ENCODE results near the gene CRYBG3. TPM values are rescaled to one million over a fixed set of nuclear protein-coding genes. Genes with fewer than 3 reads are reported as not detected.

Gene CRYBG3
- total RNA-seq, 1 donor: 23.9 TPM

DNA sequence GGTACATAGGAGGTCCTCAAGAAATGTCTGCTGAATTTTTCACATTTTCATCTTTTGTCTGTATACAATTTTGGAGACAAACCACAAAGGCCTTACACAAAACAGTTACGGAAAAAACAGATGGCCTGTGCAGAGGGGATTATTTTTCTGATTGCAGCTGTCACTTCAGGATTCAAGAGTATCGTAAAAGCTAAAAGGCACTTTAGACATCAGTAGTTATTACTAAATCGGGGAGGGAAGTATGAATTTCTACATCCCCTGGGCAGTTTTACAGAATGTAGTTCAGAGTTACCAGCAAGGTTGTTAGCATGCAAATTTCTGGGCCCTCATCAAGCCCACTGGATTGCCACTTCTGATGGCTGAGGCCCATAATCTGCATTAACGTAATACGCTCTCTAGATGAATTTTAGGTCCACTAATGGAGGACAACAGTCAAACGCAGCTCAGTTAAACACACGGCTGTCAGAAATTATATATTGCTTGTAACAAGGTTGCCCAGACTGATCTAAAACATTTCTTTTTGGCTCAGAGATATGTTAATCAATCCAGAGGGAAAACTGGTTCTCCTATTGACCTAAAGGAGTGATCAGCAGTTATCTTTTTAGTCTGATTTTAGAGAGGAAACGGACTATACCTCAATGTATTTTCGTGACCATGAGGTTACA, 149.3 kb downstream of the CRYBG3 start:
- H3K4me3 ChIP-seq (ENCODE audit: low read depth, low read length): peak overlapping the region; percentile 75
- DNase-seq (ENCODE audit: low read depth): no peak
- TF ChIP-seq, protein P1, sequence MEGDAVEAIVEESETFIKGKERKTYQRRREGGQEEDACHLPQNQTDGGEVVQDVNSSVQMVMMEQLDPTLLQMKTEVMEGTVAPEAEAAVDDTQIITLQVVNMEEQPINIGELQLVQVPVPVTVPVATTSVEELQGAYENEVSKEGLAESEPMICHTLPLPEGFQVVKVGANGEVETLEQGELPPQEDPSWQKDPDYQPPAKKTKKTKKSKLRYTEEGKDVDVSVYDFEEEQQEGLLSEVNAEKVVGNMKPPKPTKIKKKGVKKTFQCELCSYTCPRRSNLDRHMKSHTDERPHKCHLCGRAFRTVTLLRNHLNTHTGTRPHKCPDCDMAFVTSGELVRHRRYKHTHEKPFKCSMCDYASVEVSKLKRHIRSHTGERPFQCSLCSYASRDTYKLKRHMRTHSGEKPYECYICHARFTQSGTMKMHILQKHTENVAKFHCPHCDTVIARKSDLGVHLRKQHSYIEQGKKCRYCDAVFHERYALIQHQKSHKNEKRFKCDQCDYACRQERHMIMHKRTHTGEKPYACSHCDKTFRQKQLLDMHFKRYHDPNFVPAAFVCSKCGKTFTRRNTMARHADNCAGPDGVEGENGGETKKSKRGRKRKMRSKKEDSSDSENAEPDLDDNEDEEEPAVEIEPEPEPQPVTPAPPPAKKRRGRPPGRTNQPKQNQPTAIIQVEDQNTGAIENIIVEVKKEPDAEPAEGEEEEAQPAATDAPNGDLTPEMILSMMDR (IDR thresholded peaks at IDR 0.05; ENCODE audit: insufficient read depth, low read length): no peak

DNA sequence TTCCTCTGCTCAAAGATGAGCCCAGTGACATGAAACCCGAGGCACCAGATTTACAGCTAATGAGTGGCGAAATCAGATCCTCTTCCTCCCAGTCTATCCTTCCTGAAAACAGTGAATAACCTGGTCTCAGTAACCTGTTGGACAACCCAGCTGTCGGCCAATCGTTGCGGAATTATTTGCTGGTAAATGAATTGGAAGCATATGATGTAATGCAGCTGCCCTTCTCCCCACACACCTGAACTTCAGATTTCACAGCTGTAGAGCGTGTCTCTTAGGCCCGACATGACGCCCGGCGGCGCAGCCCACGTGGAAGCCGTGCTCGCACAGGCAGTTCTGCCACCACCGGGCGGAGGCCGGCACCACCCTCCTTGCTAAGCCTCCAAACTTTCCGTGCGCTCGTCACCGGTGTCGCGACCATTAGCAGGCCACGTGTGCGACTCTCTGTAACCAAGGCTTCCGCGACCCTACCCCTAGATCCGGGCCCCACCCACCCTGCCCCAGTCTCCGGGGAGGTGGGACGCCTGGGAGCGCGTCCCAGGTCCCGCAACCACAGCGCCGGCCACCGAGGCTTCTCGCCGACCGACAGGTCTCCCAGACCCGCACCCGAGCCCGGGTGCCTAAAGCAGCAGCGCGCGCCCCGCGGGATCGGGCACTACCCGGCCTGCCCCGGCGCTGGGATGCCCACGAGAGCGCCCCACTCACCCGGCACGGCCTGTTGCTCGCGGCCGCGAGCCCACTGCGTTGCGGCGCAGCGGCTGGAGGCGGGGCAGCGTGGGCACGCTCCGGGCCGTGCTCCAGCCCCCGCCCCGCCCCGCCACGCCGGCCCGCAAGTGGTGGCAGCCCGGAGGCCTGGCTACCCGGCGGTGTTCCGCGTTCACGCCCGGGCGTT, 150.1 kb downstream of the CRYBG3 start, which contains the start of gene RIOX2:
Gene RIOX2 (minus strand): TSS at position 753 of the 889 bp plus-strand sequence. CDS start 4,838 bp downstream, outside the sequence.
- DNase-seq (ENCODE audit: low read depth): peak; percentile 53
- H3K4me3 ChIP-seq (ENCODE audit: low read depth, low read length): peak within 1 kb of the TSS; percentile 75
- TF ChIP-seq, protein P1 (IDR thresholded peaks at IDR 0.05; ENCODE audit: insufficient read depth, low read length): peak; percentile 14

DNA sequence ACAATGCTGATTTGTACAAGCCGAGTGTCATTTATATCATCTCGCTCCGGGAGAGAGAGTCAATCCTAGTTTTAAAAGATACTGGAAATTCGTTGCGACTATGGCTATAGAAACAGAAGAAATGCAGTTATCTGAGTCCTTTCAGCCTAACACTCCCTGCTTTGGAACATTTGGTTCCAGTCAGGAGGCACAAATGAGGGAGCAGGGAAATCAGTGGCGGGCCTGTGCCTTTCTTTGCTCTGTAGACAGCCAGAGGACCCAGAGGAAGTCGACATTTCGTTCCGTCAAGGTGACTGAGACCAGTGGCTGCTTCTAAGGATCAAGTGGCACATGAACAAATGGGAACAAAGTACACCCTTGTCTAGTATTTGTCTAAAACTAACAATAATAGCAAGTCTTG, 151.2 kb downstream of the CRYBG3 start:
- DNase-seq (ENCODE audit: low read depth): no peak
- peak overlapping the region; percentile 75 for H3K4me3 ChIP-seq (ENCODE audit: low read depth, low read length)
- TF ChIP-seq, protein P1 (IDR thresholded peaks at IDR 0.05; ENCODE audit: insufficient read depth, low read length): no peak

DNA sequence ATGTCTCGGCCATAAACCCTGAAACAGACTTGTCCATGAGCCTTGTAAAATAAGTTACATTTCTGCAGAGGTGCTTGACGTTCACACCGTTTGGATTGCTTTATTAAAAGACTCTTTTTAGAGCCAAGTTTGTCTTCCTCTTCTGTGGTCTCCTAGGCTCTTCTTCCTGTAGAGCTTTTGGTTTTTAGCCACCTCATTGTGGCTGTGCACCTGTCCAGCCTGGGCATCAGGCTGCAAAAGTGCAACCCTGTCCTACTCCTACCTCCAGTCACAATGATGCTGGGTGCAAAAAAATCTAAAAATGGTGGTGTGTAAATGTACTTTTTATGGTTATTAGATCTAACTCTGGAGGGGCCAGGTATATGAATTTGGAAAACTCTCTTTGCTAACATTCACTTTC, 153.2 kb downstream of the CRYBG3 start:
- TF ChIP-seq, protein P1 (IDR thresholded peaks at IDR 0.05; ENCODE audit: insufficient read depth, low read length): no peak
- DNase-seq (ENCODE audit: low read depth): no peak
- no peak overlapping the region for H3K4me3 ChIP-seq (ENCODE audit: low read depth, low read length)

DNA sequence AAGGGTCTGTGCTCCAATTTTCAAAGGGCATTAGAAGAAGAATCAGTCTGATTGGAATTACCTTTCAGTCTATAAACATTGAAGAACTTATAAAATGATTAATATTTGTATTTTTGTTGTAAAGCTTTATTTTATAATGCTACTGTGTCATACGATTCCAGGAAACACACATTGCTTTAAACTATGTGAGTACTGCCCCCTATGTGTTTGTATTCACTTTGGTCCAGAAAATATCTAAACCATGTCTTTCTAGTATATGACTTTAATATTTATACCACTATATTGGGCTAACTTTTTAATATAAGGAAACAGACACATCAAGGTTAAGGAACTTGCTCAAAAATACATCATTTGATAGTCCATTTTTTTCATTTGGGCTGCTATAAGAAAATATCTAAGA, 153.7 kb downstream of the CRYBG3 start:
- TF ChIP-seq, protein P1 (IDR thresholded peaks at IDR 0.05; ENCODE audit: insufficient read depth, low read length): peak; percentile 25
- no peak for DNase-seq (ENCODE audit: low read depth)
- H3K4me3 ChIP-seq (ENCODE audit: low read depth, low read length): no peak overlapping the region

DNA sequence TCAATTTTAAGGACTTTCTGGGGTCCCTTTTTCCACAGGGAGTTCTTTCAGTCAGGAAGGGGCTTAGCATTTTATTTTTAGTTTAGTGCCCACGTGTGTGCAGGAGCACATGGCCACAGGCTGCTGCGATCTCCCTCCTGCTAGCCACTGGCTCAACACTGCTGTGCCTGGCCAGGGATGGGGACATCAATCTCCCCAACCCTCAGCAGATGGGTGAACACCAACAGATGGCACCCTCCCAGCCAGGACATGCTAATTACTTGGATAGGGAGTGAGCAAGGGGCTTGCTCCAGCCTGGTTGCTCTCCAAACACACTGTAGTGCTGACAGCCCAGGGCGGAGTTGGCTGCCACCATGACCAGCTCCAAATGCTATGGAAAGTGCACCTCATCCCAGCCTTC, 157.8 kb downstream of the CRYBG3 start:
- TF ChIP-seq, protein P1 (IDR thresholded peaks at IDR 0.05; ENCODE audit: insufficient read depth, low read length): no peak
- no peak overlapping the region for H3K4me3 ChIP-seq (ENCODE audit: low read depth, low read length)
- DNase-seq (ENCODE audit: low read depth): no peak
